GM12892 (cell line): ENCODE data around the gene TMEM178B.

Experiments
- POLR2AphosphoS5 ChIP-seq: IDR thresholded peaks from 2 replicates; pipeline ENCODE4 v1.6.1; 2011; ENCODE audit warnings: low read depth, low read length, control low read depth
- TAF1 ChIP-seq: IDR thresholded peaks from 2 replicates; pipeline ENCODE4 v1.6.1; 2011; ENCODE audit warnings: low read depth, mild to moderate bottlenecking, control low read depth, low read length, borderline replicate concordance

- TF ChIP-seq POLR2AphosphoS5 (no peak), TAF1 (no peak)
Observed at GRCh38 chr7:141287936-141288335, 214.1 kb downstream of the TMEM178B start.
